Measurements from ENCODE around the gene CENPH. TPM values are rescaled to one million over a fixed set of nuclear protein-coding genes. Genes with fewer than 3 reads are reported as not detected.
"Not testable (repeated sequence)": the region's sequence is repeated elsewhere in the genome, so short reads cannot be mapped to it uniquely, and the experiment has no call there.

Gene CENPH
- 1 to 10 TPM; 2.4 to 5.1 (median 3.4) TPM for total RNA-seq
- polyA plus RNA-seq: 1 to 10 TPM; 1.9 to 2.7 TPM
- long read RNA-seq, donor 1, transcript CENPH-201 (9 exons, 1,389 nt): major isoform, 7 of 7 reads
- long read RNA-seq, donor 1, partial matches to known transcripts: 0 of 7 reads
- long read RNA-seq, donor 1, other reads (novel, unspliced or antisense): 0 of 7 reads
- long read RNA-seq, donor 2, partial matches to known transcripts: 0 of 2 reads
- long read RNA-seq, donor 2, other reads (novel, unspliced or antisense): 1 of 2 reads
- long read RNA-seq, donor 3, transcript CENPH-201 (9 exons, 1,389 nt): major isoform, 13 of 13 reads
- long read RNA-seq, donor 3, partial matches to known transcripts: 0 of 13 reads
- long read RNA-seq, donor 3, other reads (novel, unspliced or antisense): 0 of 13 reads

GRCh38 chr5:69189162-69190086, at the start of gene CENPH:
TSS of gene CENPH (plus strand) at chr5:69189583. CDS start at chr5:69189635, 52 bp downstream.
- DNase-seq: peak; percentile 87 to 91
- H3K27ac ChIP-seq: peak within 1 kb of the TSS in 9 of 10 donors; percentile 35 to 82 (median 76)
- H3K4me3 ChIP-seq: peak within 1 kb of the TSS; percentile 49 to 93 (median 78)
- intact Hi-C loops (cut with DNase I): loop anchor here in 2 of 10 donors (2.0 to 10.0 kb wide), 3 partner anchors 23 to 145 kb away; partner anchors contain the start of genes CCNB1 (in 1 of the 2) and CDK7 (in 1 of the 2)
- 0 to 1% methylated on average over 55 of the region's 55 CpGs for whole genome bisulfite sequencing, 2 donors
- peaks cover 0 to 7% (median 0%) of the 10 kb centered on the region in 9 donors for H3K36me3 ChIP-seq
- no peaks in the 10 kb centered on the region for H3K27me3 ChIP-seq
- ATAC-seq: peak; percentile 97 to 100 (median 98)
- no peaks in the 10 kb centered on the region for H3K9me3 ChIP-seq
- no peak for TF ChIP-seq CTCF (IDR thresholded peaks at IDR 0.05)
- H3K4me1 ChIP-seq: peaks cover 3 to 18% (median 17%) of the 10 kb centered on the region in 9 donors

DNA sequence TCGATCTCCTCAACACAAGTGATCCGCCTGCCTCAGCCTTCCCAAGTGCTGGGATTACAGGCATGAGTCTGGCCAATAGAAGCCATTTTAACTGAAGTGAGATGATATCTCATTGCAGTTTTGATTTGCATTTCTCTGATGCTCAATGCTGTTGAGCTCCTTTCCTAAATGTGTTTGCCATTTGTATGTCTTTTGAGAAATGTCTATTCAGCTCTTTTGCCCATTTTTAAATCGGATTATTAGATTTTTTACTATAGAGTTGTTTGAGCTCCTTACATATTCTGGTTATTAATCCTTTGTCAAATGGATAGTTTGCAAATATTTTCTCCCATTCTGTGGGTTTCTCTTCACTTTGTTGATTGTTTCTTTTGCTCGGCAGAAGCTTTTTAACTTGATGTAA, 49.1 kb upstream of the CENPH start:
- DNase-seq; intact Hi-C loops (cut with DNase I): not testable (repeated sequence)
- WGBS, 2 donors: 93 to 94% methylated on average over 4 of the region's 4 CpGs

GRCh38 chr5:69140827-69141226, 48.6 kb upstream of the CENPH start:
- WGBS, 2 donors: 79 to 83% methylated on average over 1 of the region's 1 CpG
- H3K27me3 ChIP-seq: no peaks in the 10 kb centered on the region
- no peak for ATAC-seq
- no peak for DNase-seq
- H3K4me3 ChIP-seq: no peak overlapping the region
- peaks cover 0 to 22% (median 5%) of the 10 kb centered on the region in 11 donors for H3K9me3 ChIP-seq
- no peak overlapping the region for H3K27ac ChIP-seq
- no peaks in the 10 kb centered on the region for H3K36me3 ChIP-seq
- intact Hi-C loops (cut with DNase I): no loop called here
- H3K4me1 ChIP-seq: no peaks in the 10 kb centered on the region
- no peak for TF ChIP-seq CTCF (IDR thresholded peaks at IDR 0.05)

More for the DNA sequence above, 49.1 kb upstream of the CENPH start:
- not testable (repeated sequence) for H3K27ac ChIP-seq, H3K27me3 ChIP-seq, H3K4me1 ChIP-seq, H3K36me3 ChIP-seq, ATAC-seq, H3K4me3 ChIP-seq
- peaks cover 0 to 22% (median 5%) of the 10 kb centered on the region in 11 donors for H3K9me3 ChIP-seq

DNA sequence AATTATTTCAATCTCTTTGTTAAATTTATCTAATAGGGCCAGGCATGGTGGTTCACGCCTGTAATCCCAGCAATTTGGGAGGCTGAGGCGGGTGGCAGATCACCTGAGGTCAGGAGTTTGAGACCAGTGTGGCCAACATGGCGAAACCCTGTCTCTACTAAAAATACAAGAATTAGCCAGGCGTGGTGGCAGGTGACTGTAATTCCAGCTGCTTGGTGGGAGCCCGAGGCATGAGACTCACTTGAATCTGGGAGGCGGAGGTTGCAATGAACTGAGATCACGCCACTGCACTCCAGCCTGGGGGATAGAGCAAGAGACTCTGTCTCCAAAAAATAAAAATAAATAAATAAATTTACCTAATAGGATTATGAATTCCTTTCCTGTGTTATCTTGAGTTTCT, 40.8 kb upstream of the CENPH start:
- H3K4me3 ChIP-seq; H3K9me3 ChIP-seq; H3K4me1 ChIP-seq; ATAC-seq; H3K36me3 ChIP-seq; H3K27me3 ChIP-seq; intact Hi-C loops (cut with DNase I); H3K27ac ChIP-seq; DNase-seq: not testable (repeated sequence)
- 95% methylated on average over 7 of the region's 7 CpGs for WGBS, 2 donors

DNA sequence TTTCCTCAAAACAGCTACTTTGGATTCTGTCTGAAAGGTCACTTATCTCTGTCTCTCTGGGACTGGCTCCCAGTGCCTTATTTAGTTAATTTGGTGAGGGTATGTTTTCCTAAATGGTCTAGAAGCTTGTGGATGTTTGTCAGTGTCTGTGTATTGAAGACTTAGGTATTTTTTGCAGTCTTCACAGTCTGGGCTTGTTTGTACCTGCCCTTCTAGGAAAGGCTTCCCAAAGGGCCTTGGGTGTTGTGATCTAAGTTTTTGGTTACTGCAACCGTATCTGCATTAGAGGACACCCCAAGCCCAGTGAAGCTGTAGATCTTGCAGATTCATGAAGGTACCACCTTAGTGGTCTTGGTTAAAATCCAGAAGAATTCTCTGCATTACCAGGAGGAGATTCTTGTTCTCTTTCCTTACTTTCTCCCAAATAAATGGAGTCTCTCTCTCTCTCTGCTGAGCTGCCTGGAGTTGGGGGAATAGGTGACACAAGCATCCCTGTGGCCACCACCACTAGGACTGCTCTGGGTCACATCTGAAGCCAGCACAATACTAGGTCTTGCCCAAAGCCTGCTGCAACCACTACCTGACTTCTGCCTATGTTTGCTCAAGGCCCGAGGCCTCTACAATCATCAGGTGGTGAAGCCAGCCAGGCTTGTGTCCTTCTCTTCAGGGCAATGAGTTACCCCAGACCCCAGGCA, 40.3 kb upstream of the CENPH start:
- no peak overlapping the region for H3K27ac ChIP-seq

More for the DNA sequence above, 40.3 kb upstream of the CENPH start:
- DNase-seq (no peak), ATAC-seq (no peak)
- 88 to 97% methylated on average over 2 of the region's 2 CpGs for WGBS, 2 donors
- Histone ChIP-seq H3K27me3 (no peaks in the 10 kb centered on the region), H3K9me3 (no peaks in the 10 kb centered on the region), H3K4me1 (no peaks in the 10 kb centered on the region), H3K4me3 (no peak overlapping the region), H3K36me3 (no peaks in the 10 kb centered on the region)
- intact Hi-C loops (cut with DNase I): no loop called here
- TF ChIP-seq CTCF (IDR thresholded peaks at IDR 0.05): no peak
